ENCODE measurements around the gene C22orf15.

- TF ChIP-seq ATF3 (IDR thresholded peaks at IDR 0.05) (no peak), RAD21 (IDR thresholded peaks at IDR 0.05; ENCODE audit: low read depth) (no peak), CTCF (IDR thresholded peaks at IDR 0.05 in 2 of 3, conservative IDR thresholded peaks at IDR 0.05 in 1 of 3; ENCODE audit: borderline replicate concordance in 1 of 3, insufficient read depth in 1 of 3, low read depth in 2 of 3, low read length in 2 of 3) (no peak), POLR2A (IDR thresholded peaks at IDR 0.05; ENCODE audit: borderline replicate concordance, extremely low read depth, insufficient read depth, insufficient read length) (no peak), EZH2 (IDR thresholded peaks at IDR 0.05) (no peak), YY1 (IDR thresholded peaks at IDR 0.05; ENCODE audit: extremely low read depth, insufficient replicate concordance, low read depth, low read length) (no peak), POLR2AphosphoS5 (IDR thresholded peaks at IDR 0.05; ENCODE audit: low read depth, low read length) (no peak), ZFX (IDR thresholded peaks at IDR 0.05) (no peak), ZBTB33 (IDR thresholded peaks at IDR 0.05; ENCODE audit: extremely low read depth, insufficient replicate concordance, low read length) (no peak), SP1 (IDR thresholded peaks at IDR 0.05; ENCODE audit: low read depth) (no peak), JUND (IDR thresholded peaks at IDR 0.05) (no peak)
Measured at GRCh38 chr22:23774114-23774921, 11.5 kb downstream of the C22orf15 start.
